Myocyte (in vitro differentiated cells): Measurements from ENCODE around the gene LSM2. TPM values are rescaled to one million over a fixed set of nuclear protein-coding genes. Genes with fewer than 3 reads are reported as not detected.
"Not testable (repeated sequence)": the region's sequence is repeated elsewhere in the genome, so short reads cannot be mapped to it uniquely, and the experiment has no call there.

ENCODE experiments used
- DNase-seq: peaks from one replicate; pipeline ENCODE4 v3.0.0-alpha.2; 2012; ENCODE audit warnings: low read depth
- polyA plus RNA-seq: library from polyadenylated mRNA; unstranded; fragments of >200 nt; gene quantifications from one replicate; pipeline ENCODE4 v1.2.1, GENCODE V29; 2012; ENCODE audit warnings: missing spikeins
- total RNA-seq: library from RNA; depleted of rRNA; stranded (reverse); fragments of >200 nt; gene quantifications from 2 replicates; pipeline ENCODE4 v1.2.3, GENCODE V29; 2014

The LSM2 gene
- 28.7 and 38.8 TPM in 2 replicates for total RNA-seq
- polyA plus RNA-seq, result 45.0 TPM

DNA sequence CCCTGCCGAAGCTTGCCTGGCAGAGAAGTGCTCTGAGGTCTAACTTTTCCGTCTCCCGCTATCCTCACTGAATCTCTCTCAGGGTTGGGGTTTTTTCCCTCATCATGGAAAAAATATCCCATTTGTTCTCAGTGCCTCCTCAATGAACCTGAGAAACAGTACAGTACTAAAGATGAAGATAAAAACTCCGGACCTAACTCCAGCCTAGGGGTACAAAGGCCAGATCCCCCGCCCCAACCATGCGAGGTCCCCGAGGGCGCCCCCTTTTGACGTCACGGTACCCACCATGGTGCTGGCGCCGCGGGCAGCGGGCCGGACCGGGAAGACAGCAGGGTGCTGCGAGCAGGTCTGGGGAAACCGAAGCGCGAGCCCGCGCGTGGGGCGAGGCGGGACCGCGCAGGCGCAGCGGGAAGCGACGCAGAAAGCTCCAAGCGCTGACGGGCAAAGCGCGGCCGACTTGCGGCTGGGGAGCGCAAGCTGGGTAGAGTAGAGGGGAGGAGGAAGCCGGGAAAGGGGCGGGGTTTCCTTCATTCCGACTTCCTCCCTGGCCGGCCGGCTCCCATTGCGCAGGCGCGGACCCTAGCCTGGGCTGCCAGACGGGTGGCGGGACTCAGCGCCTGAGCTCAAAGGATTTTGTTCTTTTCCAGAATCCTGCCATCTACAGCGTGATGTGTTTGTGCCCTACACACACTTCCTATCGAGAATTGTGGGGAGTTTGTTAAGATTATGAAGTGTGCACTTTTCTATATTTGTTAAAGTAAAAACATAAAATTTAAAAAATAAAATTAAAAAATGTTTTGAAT lies at the start of gene LSM2:
Gene LSM2 (minus strand): TSS at position 497 of the 803 bp plus-strand sequence. CDS start 209 bp downstream, at position 288.
- DNase-seq, result peak; percentile 98

GRCh38 chr6:31851980-31852718 lies 45.4 kb upstream of the LSM2 start:
- not testable (repeated sequence) for DNase-seq

DNA sequence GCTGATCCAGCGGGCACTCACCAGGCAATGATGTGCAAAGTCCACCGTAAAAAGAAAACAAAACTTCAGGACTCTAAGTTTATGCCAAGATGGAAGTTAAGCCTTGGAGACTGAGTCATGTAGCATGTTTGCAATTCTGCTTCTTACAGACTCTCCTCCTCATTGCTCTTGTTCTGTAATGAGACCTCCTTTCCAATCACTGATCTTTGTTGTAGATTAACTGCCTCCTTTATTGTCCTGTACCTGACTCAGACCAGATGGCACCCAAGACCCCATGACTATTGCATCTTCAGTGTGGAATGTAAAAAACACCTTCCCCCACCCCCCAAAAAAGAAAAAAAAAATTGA lies 44.7 kb upstream of the LSM2 start:
- DNase-seq, result no peak

DNA sequence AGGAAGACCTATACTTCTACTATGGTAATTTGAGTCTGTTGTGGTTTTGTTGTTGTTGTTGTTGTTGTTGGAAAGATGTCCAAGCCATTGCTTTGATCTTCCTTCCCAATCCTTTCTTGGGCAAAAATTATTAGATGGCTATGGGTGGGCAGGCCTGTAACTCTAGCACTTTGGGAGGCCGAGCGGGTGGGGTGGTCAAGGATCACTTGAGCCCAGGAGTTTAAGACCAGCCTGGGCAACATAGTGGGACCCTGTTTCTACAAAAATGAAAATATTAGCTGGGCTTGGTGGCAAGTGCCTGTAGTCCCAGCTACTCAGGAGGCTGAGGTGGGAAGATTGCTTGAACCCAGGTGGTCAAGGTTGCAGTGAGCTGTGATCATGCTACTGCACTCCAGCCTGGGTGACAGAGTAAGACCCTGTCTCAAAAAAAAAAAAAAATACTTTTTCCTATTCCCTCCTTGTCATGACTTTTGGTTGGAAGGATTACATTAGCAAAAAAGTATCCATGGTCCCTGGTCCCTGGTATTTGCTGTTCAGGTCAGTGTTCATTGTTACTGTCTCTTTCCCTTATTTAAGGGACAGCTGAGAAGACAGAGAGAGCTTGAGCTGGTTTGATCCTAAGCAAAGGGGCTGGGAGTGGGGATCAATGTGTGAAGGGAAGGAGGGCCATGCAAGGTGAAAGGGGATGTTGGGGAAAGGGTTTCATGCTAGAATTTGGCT lies 44.2 kb upstream of the LSM2 start:
- DNase-seq, result no peak

GRCh38 chr6:31847276-31847978 lies 40.7 kb upstream of the LSM2 start:
- no peak for DNase-seq

DNA sequence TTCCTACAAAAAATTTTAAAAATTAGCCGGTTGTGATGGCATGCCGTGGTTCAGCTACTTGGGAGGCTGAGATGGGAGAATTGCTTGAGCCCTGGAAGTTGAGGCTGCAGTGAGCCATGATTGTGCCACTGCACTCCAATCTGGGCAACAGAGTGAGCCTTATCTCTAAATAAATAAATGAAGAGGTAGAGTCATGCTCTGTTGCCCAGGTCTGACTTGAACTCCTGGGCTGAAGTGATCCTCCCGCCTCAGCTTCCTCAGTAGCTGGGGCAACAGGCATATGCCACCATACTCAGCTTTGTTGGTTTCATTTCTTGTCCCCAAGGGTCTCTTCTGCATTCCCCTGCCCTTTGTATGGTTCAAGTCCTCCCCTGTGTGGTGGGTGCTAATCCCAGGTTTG lies 37.7 kb upstream of the LSM2 start:
- DNase-seq, result no peak

DNA sequence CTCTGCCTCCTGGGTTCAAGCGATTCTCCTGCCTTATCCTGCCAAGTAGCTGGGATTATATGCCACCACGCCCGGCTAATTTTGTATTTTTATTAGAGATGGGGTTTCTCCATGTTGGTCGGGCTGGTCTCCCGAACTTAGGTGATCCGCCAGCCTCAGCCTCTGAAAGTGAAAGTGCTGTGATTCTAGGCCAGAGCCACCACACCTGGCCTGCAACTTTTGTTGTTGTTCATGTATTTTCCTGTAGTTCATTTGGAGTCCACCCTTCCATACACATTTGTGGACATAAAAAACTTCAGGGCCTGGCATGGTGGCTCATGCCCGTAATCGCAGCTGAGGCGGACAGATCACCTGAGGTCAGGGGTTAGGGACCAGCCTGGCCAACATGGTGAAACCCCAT lies 35.3 kb upstream of the LSM2 start:
- DNase-seq, result no peak

DNA sequence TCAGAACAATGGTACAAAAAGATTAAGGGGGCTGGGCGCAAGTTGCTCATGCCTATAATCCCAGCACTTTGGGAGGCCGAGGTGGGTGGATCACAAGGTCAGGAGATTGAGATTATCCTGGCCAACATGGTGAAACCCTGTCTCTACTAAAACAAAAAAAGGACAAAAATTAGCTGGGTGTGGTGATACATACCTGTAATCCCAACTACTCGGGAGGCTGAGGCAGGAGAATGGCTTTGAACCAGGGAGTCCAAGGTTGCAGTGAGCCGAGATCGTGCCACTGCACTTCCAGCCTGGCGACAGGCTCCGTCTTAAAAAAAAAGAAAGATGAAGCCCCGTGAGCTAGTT lies 33.0 kb upstream of the LSM2 start:
- not testable (repeated sequence) for DNase-seq

- no peak for DNase-seq
These were observed 32.2 kb upstream of the LSM2 start for GRCh38 chr6:31838968-31839367.

GRCh38 chr6:31838114-31838553 lies 31.4 kb upstream of the LSM2 start:
- DNase-seq, result not testable (repeated sequence)

DNA sequence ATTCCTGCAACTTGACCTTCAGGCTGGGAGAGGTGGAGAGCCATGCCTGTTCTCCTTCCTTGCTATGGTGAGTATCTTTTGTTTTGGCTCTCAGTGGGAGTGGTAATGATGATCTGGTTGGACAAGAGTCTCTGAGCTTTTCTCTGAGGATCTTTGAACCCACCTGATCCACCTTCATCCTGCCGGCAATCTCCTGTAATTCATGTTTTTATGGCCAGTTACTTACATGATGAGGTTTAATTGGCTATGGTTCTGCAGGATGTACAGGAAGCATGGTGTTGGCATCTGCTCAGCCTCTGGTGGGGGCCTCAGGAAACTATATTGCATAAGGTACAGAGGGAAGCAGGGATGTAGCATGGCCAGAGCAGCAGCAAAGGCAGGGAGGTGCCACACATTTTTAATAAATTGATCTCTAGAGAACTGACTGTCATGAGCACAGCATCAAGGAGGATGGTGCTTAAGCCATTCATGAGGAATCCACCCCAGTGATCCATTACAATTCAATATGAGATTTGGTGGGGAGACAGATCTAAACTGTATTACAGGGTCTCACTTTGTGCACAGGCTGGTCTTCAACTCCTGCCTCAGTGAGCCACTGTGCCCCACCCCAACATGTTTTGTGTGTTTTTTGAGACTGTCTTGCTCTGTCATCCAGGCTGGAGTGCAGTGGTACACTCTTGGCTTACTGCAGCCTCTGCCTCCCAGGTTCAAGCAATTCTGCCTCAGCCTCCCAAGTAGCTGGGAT lies 30.8 kb upstream of the LSM2 start:
- DNase-seq, result no peak

- peak; percentile 61 for DNase-seq
These were observed 30.0 kb upstream of the LSM2 start for GRCh38 chr6:31836474-31837368.

DNA sequence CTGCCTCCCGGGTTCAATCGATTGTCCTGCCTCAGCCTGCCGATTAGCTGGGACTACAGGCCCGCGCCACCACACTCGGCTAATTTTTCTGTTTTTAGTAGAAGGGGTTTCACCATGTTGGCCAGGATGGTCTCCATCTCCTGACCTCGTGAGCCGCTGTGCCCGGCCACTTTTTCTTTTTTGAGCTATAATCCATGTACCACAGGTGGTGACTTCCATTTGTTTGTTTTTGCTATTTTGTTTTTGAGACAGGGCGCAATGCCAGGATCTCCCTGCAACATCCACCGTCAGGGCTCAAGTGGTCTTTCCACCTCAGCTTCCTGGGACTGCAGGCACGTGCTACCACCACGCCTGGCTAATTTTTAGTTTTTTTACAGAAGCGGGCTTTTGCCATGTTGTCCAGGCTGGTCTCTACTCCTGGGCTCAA lies 29.3 kb upstream of the LSM2 start:
- peak; percentile 28 for DNase-seq

DNA sequence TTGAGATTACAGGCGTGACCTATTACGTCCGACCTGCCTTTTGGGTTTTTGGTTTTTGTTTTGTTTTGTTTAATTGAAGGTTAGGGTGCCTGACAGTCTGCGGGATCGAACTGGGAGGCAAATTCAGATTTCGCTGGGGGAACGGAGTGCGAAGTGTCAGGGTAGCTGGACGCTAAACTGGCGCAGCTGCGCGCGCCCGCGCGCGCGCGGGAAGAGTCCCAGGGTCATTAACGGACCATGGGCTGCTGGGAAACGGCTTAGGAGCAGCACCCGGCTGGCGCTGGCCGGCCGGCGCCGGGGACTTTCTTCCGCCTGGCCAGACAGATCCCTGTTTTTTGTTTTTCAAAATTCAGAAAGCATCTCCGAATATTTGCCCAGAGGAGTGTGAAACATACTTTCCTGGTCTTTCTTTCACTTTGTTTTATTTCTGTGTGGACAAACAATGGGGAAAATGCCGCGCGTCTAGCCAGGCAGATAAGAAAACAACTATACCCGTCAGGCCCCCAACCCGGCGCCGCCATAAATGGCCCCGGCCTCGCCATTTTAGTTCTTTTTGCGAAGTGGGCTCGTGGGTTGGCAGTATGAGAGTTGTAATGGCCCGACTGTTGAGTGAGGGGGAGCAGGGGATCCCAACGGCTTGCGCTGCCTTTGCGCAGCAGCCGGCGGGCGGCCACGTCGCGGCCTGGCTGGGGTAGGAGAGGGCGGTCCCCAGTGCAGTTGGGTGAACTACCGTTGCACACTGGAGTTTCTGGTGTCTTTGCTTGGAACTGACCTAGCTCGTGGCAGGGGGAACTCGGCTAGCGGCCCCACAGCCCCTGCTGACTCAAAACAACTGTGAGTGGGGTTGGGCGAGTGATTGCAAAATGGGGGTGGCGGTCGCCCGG lies 27.8 kb upstream of the LSM2 start:
- DNase-seq, result peak; percentile 92

DNA sequence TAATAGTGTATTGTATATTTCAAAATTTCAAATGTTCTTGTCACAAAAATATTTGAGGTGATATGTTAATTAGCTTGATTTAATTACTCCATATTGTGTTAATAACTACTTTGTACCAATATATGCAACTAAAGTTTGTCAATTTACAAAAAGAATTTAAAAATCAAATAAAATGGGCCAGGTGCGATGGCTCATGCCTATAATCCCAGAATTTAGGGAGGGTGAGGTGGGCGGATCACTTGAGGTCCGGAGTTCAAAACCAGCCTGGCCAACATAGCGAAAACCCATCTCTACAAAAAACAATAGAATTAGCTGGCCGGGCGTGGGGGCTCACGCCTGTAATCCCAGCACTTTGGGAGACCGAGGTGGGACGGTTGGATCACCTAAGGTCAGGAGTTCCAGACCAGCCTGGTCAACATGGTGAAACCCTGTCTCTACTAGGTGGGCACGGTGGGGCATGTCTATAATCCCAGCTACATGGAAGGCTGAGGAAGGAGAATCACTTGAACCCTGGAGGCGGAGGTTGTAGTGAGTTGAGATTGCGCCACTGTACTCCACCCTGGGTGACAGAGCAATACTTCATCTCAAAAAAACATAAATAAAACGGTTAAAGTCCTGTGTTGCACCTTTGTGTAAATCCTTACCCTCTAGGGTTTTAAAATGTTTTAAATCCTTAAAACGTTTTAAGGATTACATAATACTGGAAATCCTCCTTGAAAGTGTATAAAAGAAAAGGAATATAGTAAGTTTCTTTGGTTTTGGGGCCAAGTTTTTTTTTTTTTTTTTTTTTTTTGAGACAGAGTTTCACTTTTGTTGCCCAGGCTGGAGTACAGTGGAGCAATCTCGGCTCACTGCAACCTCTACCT lies 24.8 kb upstream of the LSM2 start:
- DNase-seq, result no peak

DNA sequence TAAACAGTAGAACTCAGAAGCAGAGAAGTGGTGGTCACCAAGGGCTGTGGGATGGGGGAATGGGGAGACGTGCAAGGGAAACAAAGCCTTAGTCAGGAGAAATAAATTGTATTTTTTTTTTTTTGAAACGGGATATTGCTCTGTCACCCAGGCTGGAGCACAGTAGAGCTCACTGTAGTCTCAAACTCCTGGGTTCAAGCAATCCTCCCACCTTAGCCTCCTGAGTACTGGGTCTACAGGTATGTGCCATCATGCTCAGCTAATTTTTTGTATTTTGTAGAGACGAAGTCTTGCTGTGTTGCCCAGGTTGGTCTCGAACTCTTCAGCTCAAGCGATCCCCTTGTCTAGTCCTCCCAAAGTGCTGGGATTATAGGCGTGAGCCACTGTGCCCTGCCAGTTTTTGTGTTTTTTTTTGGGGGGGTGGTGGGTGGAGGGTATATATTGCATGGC lies 24.1 kb upstream of the LSM2 start:
- no peak for DNase-seq

GRCh38 chr6:31829633-31830283 lies 23.0 kb upstream of the LSM2 start:
- DNase-seq, result peak; percentile 53
